Suprapubic skin (tissue), 4 donors: ENCODE results near the gene GLOD4. TPM values are rescaled to one million over a fixed set of nuclear protein-coding genes. Genes with fewer than 3 reads are reported as not detected.

Experiments
- DNase-seq, 2 donors: peaks; one replicate each; pipeline ENCODE4 v3.0.0-alpha.2; 2019; ENCODE audit warnings: low spot score in 2 of 2
- H3K27ac ChIP-seq: fragments of 200-600 bp; sonication (generic); one replicate; pipeline ENCODE4 v1.5.1; 2019
- H3K27me3 ChIP-seq: fragments of 200-600 bp; sonication (generic); one replicate; pipeline ENCODE4 v1.5.1; 2019
- H3K36me3 ChIP-seq: fragments of 200-600 bp; sonication (generic); one replicate; pipeline ENCODE4 v1.5.1; 2019
- H3K4me1 ChIP-seq: fragments of 200-600 bp; sonication (generic); one replicate; pipeline ENCODE4 v1.5.1; 2019
- H3K4me3 ChIP-seq: fragments of 200-600 bp; sonication (generic); one replicate; pipeline ENCODE4 v1.5.1; 2019; ENCODE audit warnings: mild to moderate bottlenecking
- H3K9me3 ChIP-seq: fragments of 200-600 bp; sonication (generic); one replicate; pipeline ENCODE4 v1.5.1; 2019
- CTCF ChIP-seq, 2 donors: fragments of 200-600 bp in 1 of 2; fragments of 450-650 bp in 1 of 2; sonication (generic) in 1 of 2; IDR thresholded peaks; one replicate each; pipeline ENCODE4 v1.5.1; 2016 to 2019; ENCODE audit warnings: antibody characterized with exemption in 2 of 2, mild to moderate bottlenecking in 1 of 2, moderate library complexity in 1 of 2
- EP300 ChIP-seq: sonication (generic); formaldehyde crosslinking; IDR thresholded peaks from one replicate; pipeline ENCODE4 v1.6.1; 2017; ENCODE audit warnings: antibody characterized with exemption
- POLR2A ChIP-seq, 2 donors: fragments of 450-650 bp; IDR thresholded peaks; one replicate each; pipeline ENCODE4 v1.6.1; 2017; ENCODE audit warnings: antibody characterized with exemption in 2 of 2, mild to moderate bottlenecking in 2 of 2, moderate library complexity in 2 of 2
- POLR2AphosphoS5 ChIP-seq, 3 donors: sonication (generic); formaldehyde crosslinking; IDR thresholded peaks; one replicate each; pipeline ENCODE4 v1.6.1; 2017; ENCODE audit warnings: antibody characterized with exemption in 3 of 3
- WGBS: methylation state at CpG from one replicate; pipeline ENCODE4 v1.1.5; 2018; 5-methylcytosine and 5-hydroxymethylcytosine counted together
- total RNA-seq, 4 donors: library from RNA; depleted of rRNA; stranded (reverse); fragments of >200 nt; gene quantifications; one replicate each; pipeline ENCODE4 v1.1.0, GENCODE V29; 2016

GLOD4 gene
- total RNA-seq, 4 donors from 2014 or later: 58.9 to 102 (median 72.1) TPM

- H3K27ac ChIP-seq: no peak overlapping the region
- no peak for TF ChIP-seq POLR2A (IDR thresholded peaks at IDR 0.05)
- no peak for TF ChIP-seq EP300
- TF ChIP-seq CTCF (IDR thresholded peaks at IDR 0.05): no peak
- no peak for TF ChIP-seq POLR2AphosphoS5 (IDR thresholded peaks at IDR 0.05)
- no peaks in the 10 kb centered on the region for H3K27me3 ChIP-seq
- H3K4me1 ChIP-seq: no peaks in the 10 kb centered on the region
- no peaks in the 10 kb centered on the region for H3K9me3 ChIP-seq
- 95% methylated on average over 21 of the region's 21 CpGs for WGBS
- DNase-seq: no peak
- no peak overlapping the region for H3K4me3 ChIP-seq
- peaks cover 29% of the 10 kb centered on the region for H3K36me3 ChIP-seq
These were observed 44.7 kb upstream of the GLOD4 start for GRCh38 chr17:826778-827177.

- peaks cover 29% of the 10 kb centered on the region for H3K36me3 ChIP-seq
- WGBS: 89% methylated on average over 9 of the region's 17 CpGs
- DNase-seq: no peak
- H3K9me3 ChIP-seq: no peaks in the 10 kb centered on the region
- no peak overlapping the region for H3K4me3 ChIP-seq
- TF ChIP-seq CTCF (IDR thresholded peaks at IDR 0.05) (no peak), POLR2AphosphoS5 (IDR thresholded peaks at IDR 0.05) (no peak), POLR2A (IDR thresholded peaks at IDR 0.05) (no peak), EP300 (no peak)
- no peaks in the 10 kb centered on the region for H3K27me3 ChIP-seq
- no peaks in the 10 kb centered on the region for H3K4me1 ChIP-seq
- H3K27ac ChIP-seq: no peak overlapping the region
These were observed 43.1 kb upstream of the GLOD4 start for GRCh38 chr17:825216-825615.

- H3K4me1 ChIP-seq: no peaks in the 10 kb centered on the region
- WGBS: 98% methylated on average over 12 of the region's 16 CpGs
- no peaks in the 10 kb centered on the region for H3K9me3 ChIP-seq
- no peak overlapping the region for H3K27ac ChIP-seq
- no peaks in the 10 kb centered on the region for H3K27me3 ChIP-seq
- TF ChIP-seq EP300: no peak
- no peak for TF ChIP-seq CTCF (IDR thresholded peaks at IDR 0.05)
- TF ChIP-seq POLR2A (IDR thresholded peaks at IDR 0.05): no peak
- TF ChIP-seq POLR2AphosphoS5 (IDR thresholded peaks at IDR 0.05): no peak
- no peak overlapping the region for H3K4me3 ChIP-seq
- DNase-seq: no peak
- peaks cover 35% of the 10 kb centered on the region for H3K36me3 ChIP-seq
These were observed 42.3 kb upstream of the GLOD4 start for GRCh38 chr17:824378-824777.

GRCh38 chr17:823501-823902 lies 41.4 kb upstream of the GLOD4 start:
- Histone ChIP-seq H3K4me1 (no peaks in the 10 kb centered on the region), H3K9me3 (no peaks in the 10 kb centered on the region), H3K27ac (no peak overlapping the region), H3K4me3 (no peak overlapping the region), H3K27me3 (no peaks in the 10 kb centered on the region), H3K36me3 (peaks cover 42% of the 10 kb centered on the region)
- DNase-seq: no peak
- 92% methylated on average over 9 of the region's 9 CpGs for WGBS
- TF ChIP-seq CTCF (IDR thresholded peaks at IDR 0.05) (no peak), POLR2A (IDR thresholded peaks at IDR 0.05) (no peak), EP300 (no peak), POLR2AphosphoS5 (IDR thresholded peaks at IDR 0.05) (no peak)

GRCh38 chr17:819251-819650 lies 37.2 kb upstream of the GLOD4 start:
- H3K27me3 ChIP-seq: no peaks in the 10 kb centered on the region
- no peak for DNase-seq
- peaks cover 63% of the 10 kb centered on the region for H3K36me3 ChIP-seq
- H3K4me1 ChIP-seq: no peaks in the 10 kb centered on the region
- H3K27ac ChIP-seq: no peak overlapping the region
- no peaks in the 10 kb centered on the region for H3K9me3 ChIP-seq
- no peak overlapping the region for H3K4me3 ChIP-seq
- 94% methylated on average over 13 of the region's 19 CpGs for WGBS
- TF ChIP-seq EP300: no peak
- TF ChIP-seq POLR2A (IDR thresholded peaks at IDR 0.05): no peak
- TF ChIP-seq POLR2AphosphoS5 (IDR thresholded peaks at IDR 0.05): no peak
- no peak for TF ChIP-seq CTCF (IDR thresholded peaks at IDR 0.05)
